HG03457 (cell line): ENCODE results near the gene ZNF532.

Experiments used
- ATAC-seq: cut with Tn5 transposase; IDR thresholded peaks from one replicate; pipeline ENCODE4 v1.9.1; 2021; ENCODE audit warnings: moderate number of reproducible peaks; ENCODE audit not compliant: unreplicated experiment

The ZNF532 gene

DNA sequence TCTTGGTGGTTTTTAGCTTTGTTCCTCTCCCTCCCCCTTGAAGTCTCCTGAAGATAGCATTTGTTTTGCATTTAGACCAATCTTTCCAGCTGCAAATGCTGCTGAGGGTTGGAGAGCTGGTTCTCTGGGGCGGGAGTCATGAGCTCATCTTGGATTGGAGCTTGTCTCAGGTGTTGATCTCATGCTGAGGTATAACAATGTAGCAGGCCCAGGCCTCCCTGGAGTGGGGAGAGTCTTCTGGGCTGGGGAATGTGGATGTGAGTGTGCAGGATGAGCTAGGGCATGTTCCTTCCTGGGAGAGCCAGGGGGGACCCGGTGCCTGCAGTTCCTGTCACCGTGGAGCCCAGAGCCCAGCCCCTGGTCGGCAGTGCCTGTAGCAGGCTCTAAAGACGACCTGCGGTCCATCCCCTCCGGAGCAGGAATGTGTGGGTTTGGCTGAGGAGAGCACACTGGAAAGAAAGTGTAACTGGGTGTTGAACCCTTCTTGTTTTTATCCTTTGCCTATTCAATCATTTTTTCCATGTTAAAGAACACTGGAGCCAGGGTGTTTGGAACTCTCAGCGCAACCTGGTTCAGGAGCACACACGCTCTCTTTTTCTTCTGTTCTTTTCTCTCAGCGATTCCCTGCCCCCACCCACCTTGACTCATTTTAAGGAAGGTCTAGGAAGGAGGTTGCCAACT is 2.7 kb downstream of the ZNF532 start:
- ATAC-seq: no peak

DNA sequence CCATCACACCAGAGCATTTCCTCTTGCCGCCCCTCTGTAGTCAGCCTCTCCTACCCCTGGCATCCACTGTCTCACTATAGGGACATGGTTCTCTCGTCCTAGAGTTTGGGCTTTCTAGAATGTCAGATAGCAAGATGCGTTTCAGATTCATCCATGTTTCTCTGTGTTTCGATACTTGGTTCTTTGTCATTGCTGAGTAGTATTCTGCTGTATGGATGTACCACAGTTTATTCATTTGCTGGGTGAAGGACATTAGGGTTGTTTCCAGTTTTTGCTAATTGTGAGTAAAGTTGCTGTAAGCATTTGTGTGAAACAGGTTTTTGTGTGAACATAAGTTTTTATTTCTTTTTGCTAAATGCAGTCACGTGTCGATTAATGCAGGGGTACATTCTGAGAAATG is 3.8 kb downstream of the ZNF532 start:
- ATAC-seq: no peak

DNA sequence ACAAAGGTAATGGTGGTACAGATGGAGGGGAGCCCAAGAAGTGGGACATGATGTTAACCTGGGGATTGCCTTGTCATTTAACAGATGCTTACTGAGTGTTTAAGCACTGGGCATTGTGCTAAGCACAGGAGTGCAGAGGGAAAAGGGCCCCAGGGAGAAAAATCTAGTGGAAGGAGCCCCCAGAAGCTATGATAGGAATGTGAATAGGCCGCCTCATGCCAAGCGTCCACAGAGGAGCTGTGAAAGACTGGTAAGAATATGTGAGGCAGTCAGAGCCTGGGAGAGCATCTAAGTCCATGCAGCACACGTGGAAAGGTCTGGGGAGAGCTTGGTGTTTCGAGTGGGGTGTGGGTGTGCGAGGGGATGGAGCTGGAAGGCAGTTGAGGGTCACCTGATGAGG is 5.5 kb downstream of the ZNF532 start:
- ATAC-seq: no peak

DNA sequence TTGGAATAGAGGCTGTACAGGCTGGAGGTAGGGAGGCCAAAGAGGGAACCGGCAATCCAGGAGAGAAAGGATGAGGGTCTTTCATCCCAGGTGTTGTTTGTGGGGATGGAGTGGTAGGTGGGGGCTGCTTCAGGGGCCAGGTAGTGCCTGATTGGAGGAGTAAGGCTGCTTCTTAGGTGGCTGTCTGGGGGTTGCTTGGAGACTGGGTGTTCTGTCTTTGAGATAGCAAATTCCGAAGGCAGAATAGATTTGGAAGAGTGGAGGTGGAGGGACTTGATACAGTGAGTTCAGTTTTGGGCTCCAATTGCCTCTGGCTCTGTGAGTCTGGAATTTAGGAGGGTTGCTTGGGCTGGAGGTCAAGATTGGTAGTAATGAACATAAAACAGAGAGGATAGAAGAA is 5.9 kb downstream of the ZNF532 start:
- no peak for ATAC-seq

DNA sequence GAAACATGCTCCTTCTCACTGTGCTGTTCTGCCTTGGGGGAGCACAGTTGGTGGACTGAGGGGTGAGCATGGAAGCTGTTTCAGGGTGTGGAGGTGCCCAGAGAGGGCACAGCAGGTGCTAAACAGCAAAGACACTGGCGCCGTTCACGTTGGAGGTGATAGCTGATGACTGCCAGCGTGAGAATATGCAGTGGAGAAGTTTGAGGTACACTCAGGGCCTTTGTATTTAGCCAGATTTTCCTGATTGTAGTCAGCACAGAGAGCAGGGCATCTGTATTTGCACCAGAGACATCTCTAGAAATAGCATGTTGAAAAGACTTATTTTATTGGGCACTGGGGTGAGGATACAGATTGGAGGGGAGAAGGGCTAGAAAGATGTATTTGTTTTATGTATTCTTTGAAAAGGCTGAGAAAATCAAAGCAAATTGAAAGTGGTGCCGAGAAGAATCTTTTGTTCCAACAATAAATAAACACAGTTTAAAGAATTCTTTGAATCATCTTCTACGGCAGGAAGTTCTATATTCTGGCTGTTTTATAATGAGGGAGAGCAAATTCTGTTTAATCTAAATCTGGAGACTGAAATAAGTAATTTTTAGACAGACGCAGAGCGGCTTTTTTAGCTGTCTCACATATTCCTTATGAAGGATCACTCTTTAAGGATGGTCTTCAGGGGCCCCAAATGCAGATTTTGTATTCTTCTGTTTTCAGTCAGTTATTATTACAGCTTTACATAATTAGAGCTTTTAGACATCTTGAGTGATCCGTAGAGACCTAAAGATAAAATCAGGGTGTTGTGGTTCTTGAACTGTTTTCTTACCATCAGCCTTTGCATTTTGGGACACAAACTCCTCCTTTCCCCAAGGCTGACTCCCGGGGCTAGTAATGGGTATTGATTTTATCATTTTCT is 7.1 kb downstream of the ZNF532 start:
- no peak for ATAC-seq

DNA sequence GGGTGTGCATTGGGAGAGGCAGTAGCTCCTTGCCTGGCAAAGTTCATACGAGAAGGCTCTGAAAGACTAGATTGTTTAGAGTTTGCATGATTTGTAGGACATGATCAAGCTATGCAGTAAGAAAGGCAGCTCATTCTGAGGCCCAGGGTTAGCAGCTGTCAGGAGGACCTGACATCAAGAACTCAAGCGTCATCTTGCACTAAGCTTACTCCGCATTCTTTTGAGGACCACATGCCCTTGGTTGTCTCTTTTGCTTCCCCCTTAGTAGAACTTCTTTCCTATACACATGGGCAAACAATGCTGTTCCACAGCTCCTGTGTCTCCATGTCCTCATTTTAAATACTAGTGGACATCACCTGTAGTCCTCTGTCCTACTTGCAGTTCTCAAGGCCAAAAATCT is 14.0 kb downstream of the ZNF532 start:
- ATAC-seq: no peak

DNA sequence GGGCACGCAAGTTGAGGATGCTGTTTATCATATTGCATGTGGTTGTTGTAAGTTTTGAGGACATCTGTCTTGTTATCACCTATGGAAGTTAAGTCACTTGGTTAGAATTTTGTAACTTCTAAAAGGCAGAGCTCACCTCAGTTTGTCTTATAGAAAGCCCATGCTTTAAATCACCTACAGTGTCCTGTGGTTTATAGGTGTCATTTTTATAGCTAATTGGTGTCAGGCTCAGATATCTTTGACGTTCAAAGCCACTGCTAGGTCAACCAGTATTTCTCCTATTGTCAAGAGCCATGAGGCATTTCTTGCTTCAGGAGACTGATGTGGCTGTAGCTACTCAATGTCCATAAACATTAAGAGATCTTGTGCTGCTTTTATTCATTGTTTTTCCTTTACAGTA is 16.8 kb downstream of the ZNF532 start:
- no peak for ATAC-seq

DNA sequence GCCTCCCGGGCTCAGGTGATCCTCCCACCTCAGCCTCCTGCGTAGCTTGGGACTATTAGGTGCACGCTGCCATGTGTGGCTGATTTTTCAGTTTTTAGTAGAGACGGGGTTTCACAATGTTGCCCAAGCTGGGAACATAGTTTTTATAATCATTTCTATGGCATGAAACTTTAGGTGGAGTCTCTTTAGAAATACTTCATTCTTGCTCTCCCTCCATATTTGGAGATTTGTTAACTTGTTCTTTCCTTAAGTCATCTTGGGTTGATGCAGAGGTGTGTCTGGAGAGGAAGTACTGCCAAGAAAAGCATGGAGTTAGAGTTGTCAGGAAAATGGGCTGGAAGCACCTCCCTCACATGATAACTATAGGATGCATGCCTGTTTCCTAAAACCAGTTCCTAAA is 17.4 kb downstream of the ZNF532 start:
- no peak for ATAC-seq

DNA sequence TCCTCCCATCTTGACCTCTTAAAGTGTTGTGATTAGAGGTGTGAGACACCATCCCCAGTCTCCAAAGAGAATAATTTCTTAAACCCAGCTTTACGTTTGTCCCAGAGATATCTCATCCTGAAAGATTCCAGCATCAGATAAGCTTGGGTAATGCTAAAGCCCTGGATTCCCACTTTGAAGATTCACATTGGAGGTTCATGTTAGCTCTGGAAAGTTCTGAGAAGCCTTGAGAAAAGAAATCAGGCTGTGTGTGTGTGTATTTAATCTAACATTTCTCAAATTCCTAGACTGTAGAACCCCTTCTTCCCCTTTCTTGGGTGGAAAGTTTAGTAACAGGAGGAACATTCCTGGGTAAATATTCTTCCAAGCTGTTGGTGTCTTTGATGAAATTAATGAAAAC is 18.0 kb downstream of the ZNF532 start:
- no peak for ATAC-seq

DNA sequence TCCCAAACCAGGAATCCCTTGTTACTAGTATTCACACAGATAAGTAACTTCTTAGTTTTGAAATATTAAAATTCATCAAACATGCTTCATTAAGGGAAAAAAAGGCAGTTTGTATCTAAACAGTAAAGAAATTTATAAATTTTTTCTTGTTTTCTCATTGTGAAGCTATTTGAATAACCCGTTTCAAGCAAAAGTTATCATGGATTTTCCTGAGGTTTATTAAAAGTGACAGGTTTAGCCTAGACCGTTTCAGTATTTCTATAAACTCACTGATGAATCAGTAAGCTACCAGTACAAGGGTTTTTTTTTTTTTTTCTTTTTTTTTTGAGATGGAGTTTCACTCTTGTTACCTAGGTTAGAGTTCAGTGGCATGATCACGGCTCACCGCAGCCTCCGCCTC is 20.0 kb downstream of the ZNF532 start:
- ATAC-seq: no peak

DNA sequence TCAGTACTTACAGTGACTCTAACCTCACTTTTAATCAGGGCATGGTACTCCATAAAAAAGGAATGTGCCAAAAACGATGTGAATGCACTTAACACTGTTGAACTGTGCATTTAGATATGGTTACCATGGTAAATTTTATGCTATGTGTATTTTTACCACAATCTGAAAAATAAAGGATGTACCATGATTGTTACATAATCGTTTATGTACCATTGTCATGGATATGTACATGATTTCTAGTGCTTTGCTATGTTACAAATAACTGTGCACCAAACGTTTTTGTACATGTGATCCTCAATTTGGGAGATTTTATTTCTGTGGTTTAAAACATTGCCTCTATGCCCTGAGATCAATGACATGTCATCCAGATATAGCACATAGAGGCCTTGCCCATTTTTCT is 21.8 kb downstream of the ZNF532 start:
- no peak for ATAC-seq

DNA sequence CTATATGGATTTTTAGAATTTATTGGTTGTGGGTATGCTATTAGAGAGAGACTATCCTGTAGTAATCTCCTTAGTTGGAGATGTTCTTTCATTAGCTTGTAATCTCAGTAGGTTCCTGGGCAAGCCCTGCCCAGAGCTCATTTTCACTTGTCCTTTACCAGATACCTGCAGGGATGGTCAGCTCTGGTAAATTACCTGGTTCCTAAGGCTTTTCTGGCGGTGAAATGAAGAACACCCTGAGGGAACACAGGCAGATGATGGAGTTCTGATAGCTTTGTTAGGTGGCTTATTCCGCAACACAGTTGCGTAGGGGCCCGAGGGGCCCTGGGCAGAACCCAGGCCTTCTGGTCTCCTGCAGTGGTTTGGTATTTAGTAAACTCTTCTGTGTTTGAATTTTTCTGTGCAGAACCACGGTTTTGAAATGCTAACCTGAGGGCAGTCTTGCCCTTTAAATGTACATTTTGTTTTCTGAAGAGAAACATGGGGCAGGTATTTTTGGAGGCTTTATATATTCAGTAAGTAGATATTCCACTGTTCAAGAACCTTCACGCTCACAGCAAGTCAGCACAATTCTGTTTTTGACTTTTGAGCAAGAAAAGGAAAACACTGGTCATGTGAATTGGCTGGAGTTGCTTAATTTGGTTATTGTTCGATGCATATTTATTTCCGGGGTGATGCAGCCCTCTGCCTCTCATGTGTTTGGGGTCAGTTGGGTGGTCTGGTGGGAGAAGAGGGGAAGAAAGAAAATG is 22.4 kb downstream of the ZNF532 start:
- ATAC-seq: no peak

DNA sequence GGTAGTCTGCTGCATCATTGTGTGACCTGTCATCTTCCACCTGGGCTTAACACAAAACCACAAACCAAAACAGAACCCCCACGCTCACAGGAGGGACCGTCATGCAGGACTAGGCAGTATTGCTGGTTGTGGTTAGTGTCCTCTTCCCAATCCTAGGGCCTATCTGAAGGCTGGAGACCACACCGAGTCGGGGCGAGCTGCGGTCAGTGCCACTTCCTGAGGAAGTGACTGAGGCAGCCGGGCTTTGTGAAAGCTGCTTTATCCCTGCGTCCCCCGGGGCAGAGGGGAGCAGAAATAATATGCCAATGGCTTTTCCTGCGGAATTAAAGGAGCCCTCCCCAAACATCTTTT is 22.9 kb downstream of the ZNF532 start:
- peak; percentile 74 for ATAC-seq

DNA sequence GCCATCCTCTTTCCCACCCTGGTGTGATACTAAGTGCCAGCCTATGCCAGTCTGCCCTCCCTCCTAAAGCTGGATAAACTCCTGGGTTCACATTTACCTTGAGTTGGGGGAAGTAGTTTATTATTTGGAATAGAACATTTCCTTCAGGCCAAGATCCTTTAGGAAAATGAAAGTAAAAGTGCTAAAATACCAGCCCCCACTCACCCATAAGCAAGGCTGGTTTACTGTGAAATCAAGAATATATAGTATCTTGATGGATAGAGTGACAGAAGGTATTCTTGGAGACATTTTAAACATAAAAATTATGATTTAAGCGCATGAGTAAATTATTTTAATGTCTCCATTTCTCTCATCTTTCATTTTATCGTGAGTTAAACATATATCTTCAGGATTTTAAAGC is 27.1 kb downstream of the ZNF532 start:
- no peak for ATAC-seq

DNA sequence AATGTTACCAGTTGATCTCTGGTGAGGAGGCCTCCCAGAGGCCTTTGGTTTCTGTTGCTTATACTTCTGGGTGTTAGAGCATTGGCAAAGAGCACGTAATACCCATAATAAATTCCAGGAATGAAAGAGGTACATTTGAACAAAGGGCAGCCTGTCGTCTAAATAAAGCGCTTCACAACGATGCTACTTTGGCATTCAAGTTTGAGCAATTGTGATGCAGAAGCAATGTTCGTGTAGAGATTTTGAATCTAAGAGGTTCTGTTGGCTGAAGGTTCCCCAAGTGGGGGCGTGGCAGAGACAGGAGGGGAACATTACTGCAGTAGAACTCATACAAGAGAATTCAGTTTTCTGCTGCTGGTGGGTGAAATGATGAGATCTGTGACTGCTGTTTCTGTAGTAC is 27.8 kb downstream of the ZNF532 start:
- no peak for ATAC-seq

DNA sequence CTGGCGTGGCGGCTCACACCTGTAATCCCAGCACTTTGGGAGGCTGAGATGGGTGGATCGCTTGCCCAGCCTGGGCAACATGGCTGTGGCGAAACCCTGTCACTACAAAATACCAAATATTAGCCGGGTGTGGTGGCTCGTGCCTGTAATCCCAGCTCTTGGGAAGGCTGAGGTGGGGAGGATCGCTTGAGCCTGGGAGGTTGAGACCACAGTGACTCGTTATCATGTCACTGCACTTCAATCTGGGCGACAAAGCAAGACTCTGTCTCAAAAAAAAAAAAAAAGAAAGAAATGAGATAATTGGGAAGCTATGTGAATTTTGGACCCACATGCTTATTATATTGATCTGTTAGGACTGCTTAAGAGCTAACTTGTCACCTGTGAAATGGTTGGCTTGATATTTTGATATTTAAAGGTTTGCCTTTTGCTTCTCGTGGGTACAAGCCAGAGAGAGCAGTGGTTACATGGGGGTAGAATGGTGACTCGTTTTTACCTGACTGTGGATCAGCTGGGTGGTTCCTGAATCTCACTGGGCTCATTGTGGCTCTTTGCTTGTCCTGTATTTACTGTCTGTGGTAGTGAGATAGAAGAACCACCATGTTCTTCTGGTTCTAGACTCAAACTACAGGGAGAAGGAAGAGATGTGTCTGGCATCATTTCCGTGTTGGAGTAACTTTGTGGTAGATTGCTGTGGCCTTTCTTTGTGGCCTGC is 28.9 kb downstream of the ZNF532 start:
- ATAC-seq: no peak

DNA sequence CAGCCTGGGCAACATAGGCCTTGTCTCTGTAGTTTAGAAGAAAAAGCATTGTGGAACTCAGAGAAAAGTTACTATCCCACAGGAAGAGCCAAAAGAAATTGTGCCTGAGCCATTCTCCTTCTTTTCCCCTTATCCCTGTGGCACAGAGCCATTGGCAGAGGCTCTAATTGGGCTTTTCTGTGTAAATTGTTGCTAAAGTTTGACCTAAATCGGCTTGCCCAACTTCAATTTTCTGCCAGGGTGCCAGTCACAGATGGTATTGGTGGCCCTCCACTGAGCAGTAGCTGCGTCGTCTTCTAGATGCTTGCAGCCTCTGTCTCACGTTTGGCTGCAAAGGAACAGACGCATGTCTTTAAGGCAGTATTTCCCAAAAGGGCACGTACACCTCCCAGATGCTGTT is 30.3 kb downstream of the ZNF532 start:
- no peak for ATAC-seq

DNA sequence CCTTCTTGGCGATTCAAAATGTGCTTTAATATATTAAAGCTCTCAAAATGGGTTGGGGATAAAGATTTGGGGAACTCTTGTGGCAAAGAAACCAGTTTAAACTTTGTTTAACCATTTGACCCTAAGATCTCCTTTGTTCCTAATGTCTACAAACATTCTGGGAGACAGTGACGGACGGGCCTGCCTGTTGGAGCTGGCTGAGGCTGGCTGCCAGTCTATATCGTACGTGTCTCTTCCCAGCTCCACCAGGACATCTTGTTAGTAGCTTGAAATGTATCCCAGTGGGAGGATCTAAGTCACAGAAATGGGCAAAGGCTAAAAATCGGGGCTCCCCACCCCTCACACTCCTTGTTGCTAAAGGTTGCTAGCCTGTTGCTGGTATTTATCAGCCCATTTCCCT is 30.7 kb downstream of the ZNF532 start:
- ATAC-seq: no peak

DNA sequence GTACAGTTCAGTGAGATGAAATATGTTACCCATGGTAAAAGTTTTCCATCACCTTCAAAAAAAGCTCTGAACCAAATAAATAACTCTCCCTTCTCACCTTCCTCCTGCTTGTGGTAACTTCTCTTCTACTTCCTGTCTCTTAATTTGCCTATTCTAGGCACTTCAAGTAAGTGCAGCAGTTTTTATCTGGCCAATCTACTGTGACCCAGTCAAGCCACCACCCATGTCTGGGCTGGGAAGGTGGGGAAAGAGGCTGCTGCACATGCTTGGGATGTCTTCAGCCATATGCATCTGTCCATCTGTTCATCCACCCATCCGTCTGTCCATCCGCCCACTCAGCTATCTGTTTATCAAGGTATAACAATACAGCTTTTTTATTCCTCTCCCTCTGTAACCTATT is 31.6 kb downstream of the ZNF532 start:
- ATAC-seq: peak; percentile 75

DNA sequence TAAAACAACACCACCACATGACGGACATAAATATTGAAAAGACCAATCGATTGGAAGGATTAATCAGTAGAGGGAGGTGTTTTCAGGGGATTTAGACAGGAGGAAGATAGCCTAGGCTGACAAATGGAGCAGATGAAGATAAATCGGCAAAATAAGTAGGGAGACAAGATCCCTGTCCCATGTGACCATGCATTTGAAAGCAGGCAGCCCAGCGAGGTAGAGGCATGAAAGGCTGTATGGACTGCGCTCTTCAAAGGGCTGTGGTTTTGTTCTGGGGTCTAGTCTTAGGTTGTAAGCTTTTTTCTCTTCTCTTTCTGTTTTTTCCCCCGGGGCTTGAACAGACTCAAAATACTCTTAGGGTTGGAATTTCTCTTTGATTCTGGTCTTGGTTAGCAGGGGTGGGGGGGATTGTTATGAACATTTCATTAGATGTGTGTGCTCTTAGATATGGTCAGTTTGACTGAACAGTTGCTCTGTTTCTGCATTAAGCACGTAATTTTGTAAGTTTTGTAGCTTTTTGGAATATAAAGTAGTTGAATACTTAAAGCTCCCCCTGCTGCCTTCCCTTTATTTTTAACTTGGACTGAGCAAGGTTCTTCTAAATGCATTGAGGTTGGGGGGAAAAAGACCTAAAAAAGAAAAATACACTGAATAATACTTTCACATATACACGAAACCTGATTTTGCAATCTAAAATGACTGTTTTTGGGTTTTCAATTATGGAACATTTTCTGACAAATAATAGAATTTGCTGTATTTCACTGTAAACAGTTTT is 32.2 kb downstream of the ZNF532 start:
- ATAC-seq: no peak
